ENCODE data around the gene OR4P4.

The OR4P4 gene

DNA sequence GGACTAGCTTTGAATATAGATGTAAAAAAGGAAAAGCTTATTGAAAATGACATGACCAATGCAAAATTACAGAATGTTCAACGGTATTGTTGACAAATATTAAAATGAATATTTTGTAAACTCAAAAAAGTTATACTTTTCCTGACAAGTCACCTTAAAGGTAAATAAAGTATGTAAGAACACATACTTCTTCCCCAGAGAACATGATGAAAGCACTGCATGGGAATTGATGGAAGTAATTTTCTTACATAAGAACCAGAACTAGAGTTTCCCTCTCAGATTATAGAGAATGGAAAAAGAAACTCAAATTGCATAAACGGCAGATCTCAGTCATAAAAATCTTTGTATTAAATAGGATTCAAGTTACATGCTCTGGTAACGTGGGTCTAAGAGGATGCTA lies at the start of gene OR4P4:
OR4P4 (plus strand) TSS at position 301 of the 400 bp plus-strand sequence.
- no peak for DNase-seq

- DNase-seq: no peak
These were observed 27.4 kb upstream of the OR4P4 start, which contains the start of gene OR4C11 for GRCh38 chr11:55607545-55607944. OR4C11 (minus strand) TSS chr11:55607645; CDS start chr11:55604373, 3,272 bp downstream.

DNA sequence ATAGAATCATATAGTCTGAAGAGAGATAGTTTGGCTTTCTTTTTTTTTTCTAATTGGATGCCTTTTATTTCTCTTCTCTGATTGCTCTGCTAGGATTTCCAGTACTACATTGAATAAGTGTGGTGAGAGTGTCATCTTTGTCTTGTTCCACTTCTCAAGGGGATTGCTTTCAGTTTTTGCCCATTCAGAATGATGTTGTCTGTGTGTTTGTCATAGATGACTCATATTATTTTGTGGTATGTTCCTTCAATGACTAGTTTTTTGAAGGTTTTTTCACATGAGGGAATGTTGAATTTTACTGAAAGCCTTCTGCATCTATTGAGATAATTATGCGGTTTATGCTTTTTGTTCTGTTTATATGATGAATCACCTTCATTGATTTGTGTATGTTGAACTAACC lies 10.4 kb upstream of the OR4P4 start:
- no peak for DNase-seq

- DNase-seq: no peak
These were observed 13.1 kb downstream of the OR4P4 start, which contains the start of gene OR4S2 for GRCh38 chr11:55648027-55648426. OR4S2 (plus strand) TSS chr11:55648327; CDS start chr11:55650904, 2,577 bp downstream.

- no peak for DNase-seq
These were observed 17.6 kb downstream of the OR4P4 start for GRCh38 chr11:55652560-55652959.

DNA sequence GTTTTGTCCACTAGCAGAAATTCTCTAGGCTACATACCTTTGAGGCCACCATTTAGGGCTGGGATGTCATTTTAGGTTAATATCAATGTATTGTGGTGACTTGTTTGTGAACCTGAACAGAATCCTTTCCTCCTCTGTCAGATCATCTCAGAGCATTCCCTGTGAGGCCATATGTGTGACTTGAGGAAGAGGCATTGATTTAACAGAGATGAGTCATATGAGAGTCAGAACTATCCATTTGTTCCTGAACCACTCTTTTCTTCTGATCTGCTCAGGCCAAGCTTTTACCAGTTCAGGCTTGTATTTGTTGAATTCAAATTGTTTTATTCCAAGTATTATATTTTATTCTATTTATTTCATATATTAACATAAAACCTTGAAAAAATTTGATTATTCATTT lies 20.2 kb downstream of the OR4P4 start:
- no peak for DNase-seq

GRCh38 chr11:55658031-55658573 lies 23.2 kb downstream of the OR4P4 start:
- DNase-seq: no peak

- DNase-seq: no peak
These were observed 23.7 kb downstream of the OR4P4 start for GRCh38 chr11:55658608-55659007.

DNA sequence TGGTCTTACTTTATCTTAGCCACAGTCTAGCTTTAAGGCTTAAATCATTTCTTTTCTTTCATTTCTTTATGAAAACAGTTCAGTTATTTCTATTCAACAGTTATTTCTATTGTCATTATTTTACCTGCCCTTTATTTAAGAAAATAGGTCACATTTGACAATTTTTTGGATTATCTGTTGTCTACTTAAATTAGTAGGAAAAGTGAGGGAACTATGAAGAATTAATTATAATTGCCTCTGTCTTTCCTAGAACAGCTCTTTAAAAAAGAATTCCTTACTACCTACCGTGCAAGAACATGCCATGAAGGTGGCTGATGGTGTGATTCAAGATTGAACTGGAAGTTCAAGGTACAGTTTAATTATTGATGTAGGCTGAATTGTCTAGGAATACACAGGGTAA lies 27.0 kb downstream of the OR4P4 start, which contains the start of gene OR4C6:
OR4C6 (plus strand) TSS at position 301 of the 400 bp plus-strand sequence. CDS start 2,966 bp downstream, outside the sequence.
- no peak for DNase-seq

- DNase-seq: no peak
These were observed 34.5 kb downstream of the OR4P4 start for GRCh38 chr11:55669376-55669775.

- no peak for DNase-seq
These were observed 38.9 kb downstream of the OR4P4 start for GRCh38 chr11:55673860-55674259.

Data from NCI-H774 (cell line).